Upper lobe of left lung (tissue), 4 donors: ENCODE measurements around the gene MCAM.

Experiments used
- CTCF ChIP-seq, 6 experiments: fragments of 450-650 bp in 4 of 6; fragments of 200-600 bp in 2 of 6; sonication (generic) in 2 of 6; IDR thresholded peaks; one replicate each; pipeline ENCODE4 v1.5.1; 2016 to 2019; ENCODE audit warnings: antibody characterized with exemption in 6 of 6
- EP300 ChIP-seq, 4 donors: sonication (generic); formaldehyde crosslinking; IDR thresholded peaks; one replicate each; pipeline ENCODE4 v1.5.1; 2017; ENCODE audit warnings: antibody characterized with exemption in 4 of 4, control low read depth in 2 of 4
- POLR2A ChIP-seq, 4 donors: fragments of 450-650 bp; IDR thresholded peaks; one replicate each; pipeline ENCODE4 v1.5.1; 2016 to 2017; ENCODE audit warnings: antibody characterized with exemption in 4 of 4, mild to moderate bottlenecking in 2 of 4
- POLR2AphosphoS5 ChIP-seq, 2 donors: sonication (generic); formaldehyde crosslinking; IDR thresholded peaks; one replicate each; pipeline ENCODE4 v1.5.1; 2017; ENCODE audit warnings: antibody characterized with exemption in 2 of 2

GRCh38 chr11:119316016-119316728, 758 bp downstream of the MCAM start:
- TF ChIP-seq CTCF (IDR thresholded peaks at IDR 0.05), result no peak
- TF ChIP-seq POLR2A (IDR thresholded peaks at IDR 0.05), result no peak
- no peak for TF ChIP-seq EP300 (IDR thresholded peaks at IDR 0.05)
- TF ChIP-seq POLR2AphosphoS5 (IDR thresholded peaks at IDR 0.05), result no peak
